Ishikawa (cell line): ENCODE measurements around the gene CHRNA4.

Experiments
- CEBPB ChIP-seq: IDR thresholded peaks from 2 replicates; pipeline ENCODE4 v1.6.1; 2012
- CREB1 ChIP-seq: IDR thresholded peaks from 2 replicates; pipeline ENCODE4 v1.6.1; 2012; ENCODE audit warnings: low read depth
- EGR1 ChIP-seq: IDR thresholded peaks from 2 replicates; pipeline ENCODE4 v1.6.1; 2012
- EP300 ChIP-seq: IDR thresholded peaks from 2 replicates; pipeline ENCODE4 v1.6.1; 2012; ENCODE audit warnings: borderline replicate concordance
- FOXM1 ChIP-seq: IDR thresholded peaks from 2 replicates; pipeline ENCODE4 v1.6.1; 2012; ENCODE audit warnings: low read depth, borderline replicate concordance
- NFIC ChIP-seq: IDR thresholded peaks from 2 replicates; pipeline ENCODE4 v1.6.1; 2012
- RAD21 ChIP-seq: IDR thresholded peaks from 2 replicates; pipeline ENCODE4 v1.6.1; 2012; ENCODE audit warnings: low read depth
- TAF1 ChIP-seq: IDR thresholded peaks from 2 replicates; pipeline ENCODE4 v1.6.1; 2012; ENCODE audit warnings: low read depth, mild to moderate bottlenecking
- TCF12 ChIP-seq: IDR thresholded peaks from 2 replicates; pipeline ENCODE4 v1.6.1; 2012; ENCODE audit warnings: low read depth
- TEAD4 ChIP-seq: IDR thresholded peaks from 2 replicates; pipeline ENCODE4 v1.6.1; 2012
- USF1 ChIP-seq: IDR thresholded peaks from 2 replicates; pipeline ENCODE4 v1.6.1; 2012
- YY1 ChIP-seq: IDR thresholded peaks from 2 replicates; pipeline ENCODE4 v1.6.1; 2012; ENCODE audit warnings: low read depth
- ZBTB7A ChIP-seq: IDR thresholded peaks from 2 replicates; pipeline ENCODE4 v1.6.1; 2012; ENCODE audit warnings: low read depth
- TF ChIP-seq, protein P1 (sequence below): IDR thresholded peaks from 2 replicates; pipeline ENCODE4 v1.6.1; 2012; ENCODE audit warnings: low read depth, mild to moderate bottlenecking
- TF ChIP-seq, protein P2 (sequence below): IDR thresholded peaks from 2 replicates; pipeline ENCODE4 v1.6.1; 2012

CHRNA4 gene

GRCh38 chr20:63402181-63402859 lies 41.2 kb upstream of the CHRNA4 start:
- no peak for TF ChIP-seq TCF12
- TF ChIP-seq FOXM1: no peak
- no peak for TF ChIP-seq YY1
- TF ChIP-seq RAD21: no peak
- no peak for TF ChIP-seq EP300
- no peak for TF ChIP-seq TEAD4
- TF ChIP-seq, protein P1, sequence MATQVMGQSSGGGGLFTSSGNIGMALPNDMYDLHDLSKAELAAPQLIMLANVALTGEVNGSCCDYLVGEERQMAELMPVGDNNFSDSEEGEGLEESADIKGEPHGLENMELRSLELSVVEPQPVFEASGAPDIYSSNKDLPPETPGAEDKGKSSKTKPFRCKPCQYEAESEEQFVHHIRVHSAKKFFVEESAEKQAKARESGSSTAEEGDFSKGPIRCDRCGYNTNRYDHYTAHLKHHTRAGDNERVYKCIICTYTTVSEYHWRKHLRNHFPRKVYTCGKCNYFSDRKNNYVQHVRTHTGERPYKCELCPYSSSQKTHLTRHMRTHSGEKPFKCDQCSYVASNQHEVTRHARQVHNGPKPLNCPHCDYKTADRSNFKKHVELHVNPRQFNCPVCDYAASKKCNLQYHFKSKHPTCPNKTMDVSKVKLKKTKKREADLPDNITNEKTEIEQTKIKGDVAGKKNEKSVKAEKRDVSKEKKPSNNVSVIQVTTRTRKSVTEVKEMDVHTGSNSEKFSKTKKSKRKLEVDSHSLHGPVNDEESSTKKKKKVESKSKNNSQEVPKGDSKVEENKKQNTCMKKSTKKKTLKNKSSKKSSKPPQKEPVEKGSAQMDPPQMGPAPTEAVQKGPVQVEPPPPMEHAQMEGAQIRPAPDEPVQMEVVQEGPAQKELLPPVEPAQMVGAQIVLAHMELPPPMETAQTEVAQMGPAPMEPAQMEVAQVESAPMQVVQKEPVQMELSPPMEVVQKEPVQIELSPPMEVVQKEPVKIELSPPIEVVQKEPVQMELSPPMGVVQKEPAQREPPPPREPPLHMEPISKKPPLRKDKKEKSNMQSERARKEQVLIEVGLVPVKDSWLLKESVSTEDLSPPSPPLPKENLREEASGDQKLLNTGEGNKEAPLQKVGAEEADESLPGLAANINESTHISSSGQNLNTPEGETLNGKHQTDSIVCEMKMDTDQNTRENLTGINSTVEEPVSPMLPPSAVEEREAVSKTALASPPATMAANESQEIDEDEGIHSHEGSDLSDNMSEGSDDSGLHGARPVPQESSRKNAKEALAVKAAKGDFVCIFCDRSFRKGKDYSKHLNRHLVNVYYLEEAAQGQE: no peak

- TF ChIP-seq FOXM1 (no peak), TEAD4 (no peak), TAF1 (no peak), ZBTB7A (no peak)
- TF ChIP-seq, protein P2, sequence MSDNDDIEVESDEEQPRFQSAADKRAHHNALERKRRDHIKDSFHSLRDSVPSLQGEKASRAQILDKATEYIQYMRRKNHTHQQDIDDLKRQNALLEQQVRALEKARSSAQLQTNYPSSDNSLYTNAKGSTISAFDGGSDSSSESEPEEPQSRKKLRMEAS: no peak
Measured at GRCh38 chr20:63401384-63402110, 40.4 kb upstream of the CHRNA4 start.

- TF ChIP-seq CREB1 (no peak), YY1 (no peak), ZBTB7A (no peak), FOXM1 (no peak), USF1 (no peak), EGR1 (no peak), RAD21 (no peak), EP300 (no peak), TEAD4 (no peak), CEBPB (no peak), TAF1 (no peak), NFIC (no peak), TCF12 (no peak)
- TF ChIP-seq, protein P1: no peak
- TF ChIP-seq, protein P2: no peak
Measured at GRCh38 chr20:63400486-63401210, 39.5 kb upstream of the CHRNA4 start.

- TF ChIP-seq TEAD4 (no peak), ZBTB7A (no peak), YY1 (no peak), EGR1 (no peak), RAD21 (no peak), EP300 (no peak), CREB1 (no peak), CEBPB (no peak), USF1 (no peak), FOXM1 (no peak)
- TF ChIP-seq, protein P2: no peak
Measured at GRCh38 chr20:63399596-63400375, 38.6 kb upstream of the CHRNA4 start.
